Measurements from ENCODE around the gene COA8.
"Not testable (repeated sequence)": the region's sequence is repeated elsewhere in the genome, so short reads cannot be mapped to it uniquely, and the experiment has no call there.

Gene COA8

GRCh38 chr14:103593577-103593976, 30.8 kb downstream of the COA8 start:
- FAIRE-seq: peak; percentile 84
- DNase-seq (ENCODE audit: insufficient read length, low spot score): peak; percentile 62
- TF ChIP-seq POLR2A (IDR thresholded peaks at IDR 0.05; ENCODE audit: low read depth, low read length) (no peak), SPI1 (IDR thresholded peaks at IDR 0.05; ENCODE audit: low read depth, low read length) (peak; percentile 59), POU2F2 (IDR thresholded peaks at IDR 0.05; ENCODE audit: low read depth, low read length) (no peak), PAX5 (IDR thresholded peaks at IDR 0.05; ENCODE audit: insufficient read depth, low read length, severe bottlenecking) (no peak)

- DNase-seq (ENCODE audit: insufficient read length, low spot score) (no peak), FAIRE-seq (no peak)
- TF ChIP-seq PAX5 (IDR thresholded peaks at IDR 0.05; ENCODE audit: insufficient read depth, low read length, severe bottlenecking) (no peak), POU2F2 (IDR thresholded peaks at IDR 0.05; ENCODE audit: low read depth, low read length) (no peak), POLR2A (IDR thresholded peaks at IDR 0.05; ENCODE audit: low read depth, low read length) (no peak), POLR2AphosphoS5 (IDR thresholded peaks at IDR 0.05; ENCODE audit: low read depth, low read length) (no peak), SPI1 (IDR thresholded peaks at IDR 0.05; ENCODE audit: low read depth, low read length) (no peak), TAF1 (IDR thresholded peaks at IDR 0.05; ENCODE audit: low read depth, low read length) (no peak)
Observed at GRCh38 chr14:103594265-103594664, 31.5 kb downstream of the COA8 start.

GRCh38 chr14:103597623-103598377, 35.0 kb downstream of the COA8 start:
- TF ChIP-seq POLR2A (IDR thresholded peaks at IDR 0.05; ENCODE audit: low read depth, low read length): no peak
- no peak for TF ChIP-seq TAF1 (IDR thresholded peaks at IDR 0.05; ENCODE audit: low read depth, low read length)
- no peak for TF ChIP-seq POLR2AphosphoS5 (IDR thresholded peaks at IDR 0.05; ENCODE audit: low read depth, low read length)
- no peak for TF ChIP-seq POU2F2 (IDR thresholded peaks at IDR 0.05; ENCODE audit: low read depth, low read length)
- TF ChIP-seq PAX5 (IDR thresholded peaks at IDR 0.05; ENCODE audit: insufficient read depth, low read length, severe bottlenecking): no peak
- TF ChIP-seq SPI1 (IDR thresholded peaks at IDR 0.05; ENCODE audit: low read depth, low read length): no peak
- no peak for DNase-seq (ENCODE audit: insufficient read length, low spot score)
- no peak for FAIRE-seq

GRCh38 chr14:103600503-103600902, 37.7 kb downstream of the COA8 start:
- no peak for TF ChIP-seq POLR2AphosphoS5 (IDR thresholded peaks at IDR 0.05; ENCODE audit: low read depth, low read length)
- TF ChIP-seq PAX5 (IDR thresholded peaks at IDR 0.05; ENCODE audit: insufficient read depth, low read length, severe bottlenecking): no peak
- no peak for TF ChIP-seq SPI1 (IDR thresholded peaks at IDR 0.05; ENCODE audit: low read depth, low read length)
- no peak for DNase-seq (ENCODE audit: insufficient read length, low spot score)
- FAIRE-seq: no peak

- DNase-seq (ENCODE audit: insufficient read length, low spot score) (no peak), FAIRE-seq (no peak)
Observed at GRCh38 chr14:103604620-103605019, 41.9 kb downstream of the COA8 start.

GRCh38 chr14:103606963-103607668, 44.4 kb downstream of the COA8 start:
- DNase-seq (ENCODE audit: insufficient read length, low spot score) (peak; percentile 62), FAIRE-seq (peak; percentile 97)
- TF ChIP-seq POLR2AphosphoS5 (IDR thresholded peaks at IDR 0.05; ENCODE audit: low read depth, low read length) (no peak), POU2F2 (IDR thresholded peaks at IDR 0.05; ENCODE audit: low read depth, low read length) (no peak; the same call in 1 of the 2 replicates), POLR2A (IDR thresholded peaks at IDR 0.05; ENCODE audit: low read depth, low read length) (no peak), TAF1 (IDR thresholded peaks at IDR 0.05; ENCODE audit: low read depth, low read length) (no peak), PAX5 (IDR thresholded peaks at IDR 0.05; ENCODE audit: insufficient read depth, low read length, severe bottlenecking) (no peak), SPI1 (IDR thresholded peaks at IDR 0.05; ENCODE audit: low read depth, low read length) (0 out of 2 replicates have a peak, but pooled peaks have one; percentile 4)

More at GRCh38 chr14:103604620-103605019, 41.9 kb downstream of the COA8 start:
- TF ChIP-seq TAF1 (IDR thresholded peaks at IDR 0.05; ENCODE audit: low read depth, low read length): no peak
- TF ChIP-seq POLR2A (IDR thresholded peaks at IDR 0.05; ENCODE audit: low read depth, low read length): no peak
- no peak for TF ChIP-seq POLR2AphosphoS5 (IDR thresholded peaks at IDR 0.05; ENCODE audit: low read depth, low read length)
- TF ChIP-seq POU2F2 (IDR thresholded peaks at IDR 0.05; ENCODE audit: low read depth, low read length): no peak
- no peak for TF ChIP-seq PAX5 (IDR thresholded peaks at IDR 0.05; ENCODE audit: insufficient read depth, low read length, severe bottlenecking)
- TF ChIP-seq SPI1 (IDR thresholded peaks at IDR 0.05; ENCODE audit: low read depth, low read length): no peak

- FAIRE-seq (no peak), DNase-seq (ENCODE audit: insufficient read length, low spot score) (no peak)
- no peak for TF ChIP-seq POU2F2 (IDR thresholded peaks at IDR 0.05; ENCODE audit: low read depth, low read length)
- no peak for TF ChIP-seq SPI1 (IDR thresholded peaks at IDR 0.05; ENCODE audit: low read depth, low read length)
- TF ChIP-seq PAX5 (IDR thresholded peaks at IDR 0.05; ENCODE audit: insufficient read depth, low read length, severe bottlenecking): no peak
- TF ChIP-seq POLR2A (IDR thresholded peaks at IDR 0.05; ENCODE audit: low read depth, low read length): no peak
Observed at GRCh38 chr14:103607822-103608221, 45.1 kb downstream of the COA8 start.

- not testable (repeated sequence) for DNase-seq (ENCODE audit: insufficient read length, low spot score); FAIRE-seq
Observed at GRCh38 chr14:103609081-103609480, 46.3 kb downstream of the COA8 start.

- FAIRE-seq (no peak), DNase-seq (ENCODE audit: insufficient read length, low spot score) (no peak)
- TF ChIP-seq TAF1 (IDR thresholded peaks at IDR 0.05; ENCODE audit: low read depth, low read length) (no peak), POLR2AphosphoS5 (IDR thresholded peaks at IDR 0.05; ENCODE audit: low read depth, low read length) (no peak), PAX5 (IDR thresholded peaks at IDR 0.05; ENCODE audit: insufficient read depth, low read length, severe bottlenecking) (no peak), POLR2A (IDR thresholded peaks at IDR 0.05; ENCODE audit: low read depth, low read length) (no peak), POU2F2 (IDR thresholded peaks at IDR 0.05; ENCODE audit: low read depth, low read length) (no peak), SPI1 (IDR thresholded peaks at IDR 0.05; ENCODE audit: low read depth, low read length) (no peak)
Observed at GRCh38 chr14:103611215-103611614, 48.5 kb downstream of the COA8 start.

GRCh38 chr14:103613517-103613916, 50.8 kb downstream of the COA8 start:
- DNase-seq (ENCODE audit: insufficient read length, low spot score) (no peak), FAIRE-seq (no peak)
- TF ChIP-seq TAF1 (IDR thresholded peaks at IDR 0.05; ENCODE audit: low read depth, low read length) (no peak), SPI1 (IDR thresholded peaks at IDR 0.05; ENCODE audit: low read depth, low read length) (no peak), POLR2A (IDR thresholded peaks at IDR 0.05; ENCODE audit: low read depth, low read length) (no peak)

All from GM12891 (cell line).